Measurements from ENCODE around the gene TNFRSF8. TPM values are rescaled to one million over a fixed set of nuclear protein-coding genes. Genes with fewer than 3 reads are reported as not detected.

Gene TNFRSF8
- total and polyA plus RNA-seq, 2 experiments from 2014 or later: not detected

DNA sequence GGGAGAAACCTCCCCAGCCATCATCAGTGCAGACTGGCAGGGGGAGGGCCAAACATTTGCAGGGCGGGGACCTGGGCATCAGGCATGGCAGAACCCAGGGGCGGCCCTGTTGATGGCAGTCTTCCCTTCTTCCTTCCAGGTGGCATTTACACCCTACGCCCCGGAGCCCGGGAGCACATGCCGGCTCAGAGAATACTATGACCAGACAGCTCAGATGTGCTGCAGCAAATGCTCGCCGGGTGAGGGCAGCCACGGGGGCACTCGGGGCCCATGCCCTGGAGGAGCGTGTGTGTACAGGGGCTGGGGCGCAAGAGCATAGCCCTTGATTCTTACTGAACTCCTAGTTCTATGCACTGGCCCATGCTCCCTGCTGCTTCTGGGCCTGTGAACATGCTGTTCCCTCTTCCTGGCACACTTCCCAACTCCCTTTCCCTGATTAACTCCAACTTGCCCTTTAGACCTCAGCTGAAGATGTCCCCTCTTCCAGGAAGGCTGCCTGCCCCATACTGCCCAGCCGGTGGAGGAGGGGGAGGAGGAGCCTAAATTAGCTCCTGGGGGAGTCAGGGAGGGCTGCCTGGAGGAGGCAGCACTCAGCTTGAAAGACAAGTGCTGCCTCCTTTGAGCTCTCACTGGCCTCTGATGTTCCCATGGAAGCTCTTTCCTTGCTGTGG is 125.7 kb downstream of the TNFRSF8 start:
- no peak for DNase-seq (ENCODE audit: low spot score)
- no peaks in the 10 kb centered on the region for H3K79me2 ChIP-seq
- H3K9me2 ChIP-seq (replicated peaks; ENCODE audit: insufficient read depth): no peaks in the 10 kb centered on the region
- no peak overlapping the region for H2AFZ ChIP-seq
- 82% methylated on average over 12 of the region's 13 CpGs for WGBS (ENCODE audit: low lambda C conversion rate, missing lambda C conversion rate)
- H3K4me1 ChIP-seq (ENCODE audit: insufficient read depth): peaks cover 18% of the 10 kb centered on the region
- H3K27ac ChIP-seq: no peak overlapping the region
- H3K4me3 ChIP-seq: no peak overlapping the region
- H3K4me2 ChIP-seq: no peak overlapping the region
- H3K27me3 ChIP-seq: no peaks in the 10 kb centered on the region
- TF ChIP-seq, protein P1, sequence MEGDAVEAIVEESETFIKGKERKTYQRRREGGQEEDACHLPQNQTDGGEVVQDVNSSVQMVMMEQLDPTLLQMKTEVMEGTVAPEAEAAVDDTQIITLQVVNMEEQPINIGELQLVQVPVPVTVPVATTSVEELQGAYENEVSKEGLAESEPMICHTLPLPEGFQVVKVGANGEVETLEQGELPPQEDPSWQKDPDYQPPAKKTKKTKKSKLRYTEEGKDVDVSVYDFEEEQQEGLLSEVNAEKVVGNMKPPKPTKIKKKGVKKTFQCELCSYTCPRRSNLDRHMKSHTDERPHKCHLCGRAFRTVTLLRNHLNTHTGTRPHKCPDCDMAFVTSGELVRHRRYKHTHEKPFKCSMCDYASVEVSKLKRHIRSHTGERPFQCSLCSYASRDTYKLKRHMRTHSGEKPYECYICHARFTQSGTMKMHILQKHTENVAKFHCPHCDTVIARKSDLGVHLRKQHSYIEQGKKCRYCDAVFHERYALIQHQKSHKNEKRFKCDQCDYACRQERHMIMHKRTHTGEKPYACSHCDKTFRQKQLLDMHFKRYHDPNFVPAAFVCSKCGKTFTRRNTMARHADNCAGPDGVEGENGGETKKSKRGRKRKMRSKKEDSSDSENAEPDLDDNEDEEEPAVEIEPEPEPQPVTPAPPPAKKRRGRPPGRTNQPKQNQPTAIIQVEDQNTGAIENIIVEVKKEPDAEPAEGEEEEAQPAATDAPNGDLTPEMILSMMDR (IDR thresholded peaks at IDR 0.05; ENCODE audit: poor library complexity): no peak
- TF ChIP-seq EZH2phosphoT487 (IDR thresholded peaks at IDR 0.05; ENCODE audit: low read depth, severe bottlenecking, unreplicated experiment): no peak
- no peak for TF ChIP-seq EZH2 (IDR thresholded peaks at IDR 0.05; ENCODE audit: borderline replicate concordance)
- no peaks in the 10 kb centered on the region for H3K36me3 ChIP-seq (replicated peaks; ENCODE audit: insufficient read depth, low read depth)
- H3K9me3 ChIP-seq (ENCODE audit: low read depth): no peaks in the 10 kb centered on the region
- H4K20me1 ChIP-seq (ENCODE audit: insufficient read depth, poor library complexity, severe bottlenecking): no peaks in the 10 kb centered on the region

DNA sequence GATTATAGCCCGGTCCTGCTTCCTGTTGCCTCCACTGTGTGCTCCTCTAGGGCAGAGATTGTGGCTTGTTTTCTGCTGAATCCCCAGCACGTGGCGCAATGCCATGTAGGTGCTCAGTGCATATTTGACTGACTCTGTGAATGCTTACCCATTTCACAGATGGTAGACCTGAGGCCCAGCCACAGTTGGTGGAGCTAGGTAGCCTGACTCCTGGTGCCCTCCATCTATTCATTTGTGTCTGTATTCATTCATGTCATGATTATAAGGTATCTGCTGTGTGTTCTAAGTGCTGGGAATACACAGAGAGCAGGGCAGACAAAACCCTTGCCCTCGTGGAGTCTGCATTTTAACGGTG is 126.2 kb downstream of the TNFRSF8 start:
- H3K36me3 ChIP-seq (replicated peaks; ENCODE audit: insufficient read depth, low read depth): no peaks in the 10 kb centered on the region
- H3K27ac ChIP-seq: no peak overlapping the region
- 68% methylated on average over 5 of the region's 5 CpGs for WGBS (ENCODE audit: low lambda C conversion rate, missing lambda C conversion rate)
- no peaks in the 10 kb centered on the region for H3K27me3 ChIP-seq
- TF ChIP-seq EZH2 (IDR thresholded peaks at IDR 0.05; ENCODE audit: borderline replicate concordance): no peak
- TF ChIP-seq, protein P1 (IDR thresholded peaks at IDR 0.05; ENCODE audit: poor library complexity): no peak
- TF ChIP-seq EZH2phosphoT487 (IDR thresholded peaks at IDR 0.05; ENCODE audit: low read depth, severe bottlenecking, unreplicated experiment): no peak
- H3K4me2 ChIP-seq: no peak overlapping the region
- H3K4me1 ChIP-seq (ENCODE audit: insufficient read depth): peaks cover 13% of the 10 kb centered on the region
- DNase-seq (ENCODE audit: low spot score): no peak
- H3K9me2 ChIP-seq (replicated peaks; ENCODE audit: insufficient read depth): no peaks in the 10 kb centered on the region
- no peaks in the 10 kb centered on the region for H3K9me3 ChIP-seq (ENCODE audit: low read depth)
- no peak overlapping the region for H3K4me3 ChIP-seq
- no peaks in the 10 kb centered on the region for H4K20me1 ChIP-seq (ENCODE audit: insufficient read depth, poor library complexity, severe bottlenecking)
- no peaks in the 10 kb centered on the region for H3K79me2 ChIP-seq
- H2AFZ ChIP-seq: no peak overlapping the region

- no peak overlapping the region for H3K4me3 ChIP-seq
- no peak for DNase-seq (ENCODE audit: low spot score)
These were observed 128.3 kb downstream of the TNFRSF8 start for GRCh38 chr1:12191242-12192032.

More at GRCh38 chr1:12191242-12192032, 128.3 kb downstream of the TNFRSF8 start:
- no peaks in the 10 kb centered on the region for H3K27me3 ChIP-seq
- H2AFZ ChIP-seq: no peak overlapping the region
- H3K4me2 ChIP-seq: no peak overlapping the region
- H3K4me1 ChIP-seq (ENCODE audit: insufficient read depth): no peaks in the 10 kb centered on the region
- no peaks in the 10 kb centered on the region for H3K9me2 ChIP-seq (replicated peaks; ENCODE audit: insufficient read depth)
- 92% methylated on average over 37 of the region's 58 CpGs for WGBS (ENCODE audit: low lambda C conversion rate, missing lambda C conversion rate)
- H3K36me3 ChIP-seq (replicated peaks; ENCODE audit: insufficient read depth, low read depth): no peaks in the 10 kb centered on the region
- TF ChIP-seq, protein P1 (IDR thresholded peaks at IDR 0.05; ENCODE audit: poor library complexity): no peak
- TF ChIP-seq EZH2phosphoT487 (IDR thresholded peaks at IDR 0.05; ENCODE audit: low read depth, severe bottlenecking, unreplicated experiment): no peak
- no peak for TF ChIP-seq EZH2 (IDR thresholded peaks at IDR 0.05; ENCODE audit: borderline replicate concordance)
- no peaks in the 10 kb centered on the region for H4K20me1 ChIP-seq (ENCODE audit: insufficient read depth, poor library complexity, severe bottlenecking)
- no peak overlapping the region for H3K27ac ChIP-seq
- no peaks in the 10 kb centered on the region for H3K9me3 ChIP-seq (ENCODE audit: low read depth)
- no peaks in the 10 kb centered on the region for H3K79me2 ChIP-seq

Small RNA genes lying within 50 kb of the gene (microRNA-seq; reads per million reads assigned to microRNA genes)
- gene MIR4632 (not detected), gene MIR6729 (2.2 reads per million), gene MIR7846 (not detected)

Small RNA genes lying within 50 kb of the gene (small RNA-seq; reads per million reads assigned to genes)
- gene AL096840.1: not detected
- not detected for gene MIR4632
- not detected for gene MIR6729
- not detected for gene RF00019
- gene RN7SL649P: not detected
- gene RNU6-777P: not detected
- gene RPL23AP89: not detected

Other genes with a start within 250 kb of the TNFRSF8 start
- not detected in 2 replicates for gene NPPA, start 215.5 kb upstream of the TNFRSF8 start, total RNA-seq
- 0.22 and 1.1 TPM in 2 replicates for gene NPPA, start 215.5 kb upstream of the TNFRSF8 start, polyA plus RNA-seq
- gene NPPB, start 204.4 kb upstream of the TNFRSF8 start, total RNA-seq: 1.6 and 3.9 TPM in 2 replicates
- gene NPPB, start 204.4 kb upstream of the TNFRSF8 start, polyA plus RNA-seq: 4.3 and 6.7 TPM in 2 replicates
- gene KIAA2013, start 136.9 kb upstream of the TNFRSF8 start, total RNA-seq: 63.6 and 73.1 TPM in 2 replicates
- gene KIAA2013, start 136.9 kb upstream of the TNFRSF8 start, polyA plus RNA-seq: 85.1 and 85.5 TPM in 2 replicates
- gene PLOD1, start 128.6 kb upstream of the TNFRSF8 start, total RNA-seq: 153 and 184 TPM in 2 replicates
- gene PLOD1, start 128.6 kb upstream of the TNFRSF8 start, polyA plus RNA-seq: 195 and 200 TPM in 2 replicates
- 45.1 and 54.3 TPM in 2 replicates for gene MFN2, start 82.9 kb upstream of the TNFRSF8 start, total RNA-seq
- 35.1 and 43.1 TPM in 2 replicates for gene MFN2, start 82.9 kb upstream of the TNFRSF8 start, polyA plus RNA-seq
- gene MIIP, start 43.8 kb upstream of the TNFRSF8 start, total RNA-seq: 20.6 TPM in 2 replicates
- 39.6 and 45.2 TPM in 2 replicates for gene MIIP, start 43.8 kb upstream of the TNFRSF8 start, polyA plus RNA-seq
- gene TNFRSF1B, start 103.7 kb downstream of the TNFRSF8 start, total RNA-seq: 4.1 and 13.4 TPM in 2 replicates
- 3.0 and 4.3 TPM in 2 replicates for gene TNFRSF1B, start 103.7 kb downstream of the TNFRSF8 start, polyA plus RNA-seq
- gene VPS13D, start 166.7 kb downstream of the TNFRSF8 start, total RNA-seq: 32.2 and 32.8 TPM in 2 replicates
- gene VPS13D, start 166.7 kb downstream of the TNFRSF8 start, polyA plus RNA-seq: 7.3 and 10.7 TPM in 2 replicates

All from hepatocyte (in vitro differentiated cells).